NCI-H345 (cell line): ENCODE measurements around the gene CFAP57.

Experiments
- DNase-seq: peaks from one replicate; lab custom pipeline; 2025; lab: John Stamatoyannopoulos, UW

The CFAP57 gene

GRCh38 chr1:43255438-43256210 lies 83.5 kb downstream of the CFAP57 start:
- no peak for DNase-seq

GRCh38 chr1:43256675-43257570 lies 84.8 kb downstream of the CFAP57 start:
- DNase-seq: no peak

- no peak for DNase-seq
These were observed 86.2 kb downstream of the CFAP57 start for GRCh38 chr1:43258370-43258769.

- DNase-seq: no peak
These were observed 93.3 kb downstream of the CFAP57 start for GRCh38 chr1:43265431-43265830.

- DNase-seq: no peak
These were observed 94.8 kb downstream of the CFAP57 start for GRCh38 chr1:43266881-43267280.

- DNase-seq: no peak
These were observed 95.2 kb downstream of the CFAP57 start for GRCh38 chr1:43267291-43267805.

- DNase-seq: no peak
These were observed 95.8 kb downstream of the CFAP57 start for GRCh38 chr1:43267818-43268425.

- no peak for DNase-seq
These were observed 97.7 kb downstream of the CFAP57 start, which contains the start of gene TMEM125 for GRCh38 chr1:43269627-43270375. TMEM125 (plus strand) TSS chr1:43269983; CDS start chr1:43272723, 2,740 bp downstream.

GRCh38 chr1:43270421-43271095 lies 98.4 kb downstream of the CFAP57 start:
- peak; percentile 69 for DNase-seq

- DNase-seq: no peak
These were observed 99.3 kb downstream of the CFAP57 start for GRCh38 chr1:43271186-43272118.

- no peak for DNase-seq
These were observed 100.0 kb downstream of the CFAP57 start for GRCh38 chr1:43272161-43272560.

- no peak for DNase-seq
These were observed 100.7 kb downstream of the CFAP57 start for GRCh38 chr1:43272576-43273571.

- DNase-seq: no peak
These were observed 101.6 kb downstream of the CFAP57 start for GRCh38 chr1:43273708-43274107.

- no peak for DNase-seq
These were observed 102.1 kb downstream of the CFAP57 start for GRCh38 chr1:43274125-43274803.

- no peak for DNase-seq
These were observed 102.7 kb downstream of the CFAP57 start for GRCh38 chr1:43274804-43275180.

GRCh38 chr1:43275826-43276620 lies 103.9 kb downstream of the CFAP57 start:
- no peak for DNase-seq

GRCh38 chr1:43276673-43277072 lies 104.5 kb downstream of the CFAP57 start:
- DNase-seq: no peak
